Activated CD8-positive, alpha-beta memory T cell treated with anti-CD3 and anti-CD28 coated beads, Interleukin-2, amount 50 U/mL, for 24 hours (primary cell): ENCODE data around the gene MAP3K7CL.

Source experiments
- DNase-seq: peaks from one replicate; pipeline ENCODE4 v3.0.0-alpha.2; 2020; ENCODE audit errors: extremely low read depth

MAP3K7CL gene

GRCh38 chr21:29168891-29169315 lies 38.5 kb downstream of the MAP3K7CL start:
- no peak for DNase-seq

- DNase-seq, result no peak
Observed at GRCh38 chr21:29170944-29171343, 40.5 kb downstream of the MAP3K7CL start.

GRCh38 chr21:29172282-29172681 lies 41.8 kb downstream of the MAP3K7CL start:
- DNase-seq, result no peak

GRCh38 chr21:29174607-29175013 lies 44.2 kb downstream of the MAP3K7CL start:
- no peak for DNase-seq

- no peak for DNase-seq
Observed at GRCh38 chr21:29175408-29176134, 45.1 kb downstream of the MAP3K7CL start.

- no peak for DNase-seq
Observed at GRCh38 chr21:29176471-29177120, 46.2 kb downstream of the MAP3K7CL start.

- DNase-seq, result no peak
Observed at GRCh38 chr21:29177800-29178199, 47.4 kb downstream of the MAP3K7CL start.

GRCh38 chr21:29178926-29179325 lies 48.5 kb downstream of the MAP3K7CL start:
- DNase-seq, result no peak

- no peak for DNase-seq
Observed at GRCh38 chr21:29179503-29179902, 49.1 kb downstream of the MAP3K7CL start.

GRCh38 chr21:29181799-29182470 lies 51.5 kb downstream of the MAP3K7CL start:
- DNase-seq, result no peak

- no peak for DNase-seq
Observed at GRCh38 chr21:29182691-29183092, 52.2 kb downstream of the MAP3K7CL start.

GRCh38 chr21:29184037-29184436 lies 53.6 kb downstream of the MAP3K7CL start:
- DNase-seq, result no peak

- DNase-seq, result no peak
Observed at GRCh38 chr21:29185172-29185571, 54.7 kb downstream of the MAP3K7CL start.

GRCh38 chr21:29185633-29186032 lies 55.2 kb downstream of the MAP3K7CL start:
- DNase-seq, result no peak

GRCh38 chr21:29186246-29186645 lies 55.8 kb downstream of the MAP3K7CL start:
- DNase-seq, result no peak

- no peak for DNase-seq
Observed at GRCh38 chr21:29187944-29188343, 57.5 kb downstream of the MAP3K7CL start.

- no peak for DNase-seq
Observed at GRCh38 chr21:29189353-29189752, 58.9 kb downstream of the MAP3K7CL start.

- no peak for DNase-seq
Observed at GRCh38 chr21:29190923-29191331, 60.5 kb downstream of the MAP3K7CL start.

- no peak for DNase-seq
Observed at GRCh38 chr21:29193072-29193471, 62.6 kb downstream of the MAP3K7CL start.

GRCh38 chr21:29193901-29194300 lies 63.5 kb downstream of the MAP3K7CL start:
- no peak for DNase-seq

GRCh38 chr21:29194342-29194741 lies 63.9 kb downstream of the MAP3K7CL start:
- DNase-seq, result no peak

GRCh38 chr21:29194847-29195246 lies 64.4 kb downstream of the MAP3K7CL start:
- DNase-seq, result no peak
